ENCODE measurements around the gene MIEF1.

MIEF1 gene

DNA sequence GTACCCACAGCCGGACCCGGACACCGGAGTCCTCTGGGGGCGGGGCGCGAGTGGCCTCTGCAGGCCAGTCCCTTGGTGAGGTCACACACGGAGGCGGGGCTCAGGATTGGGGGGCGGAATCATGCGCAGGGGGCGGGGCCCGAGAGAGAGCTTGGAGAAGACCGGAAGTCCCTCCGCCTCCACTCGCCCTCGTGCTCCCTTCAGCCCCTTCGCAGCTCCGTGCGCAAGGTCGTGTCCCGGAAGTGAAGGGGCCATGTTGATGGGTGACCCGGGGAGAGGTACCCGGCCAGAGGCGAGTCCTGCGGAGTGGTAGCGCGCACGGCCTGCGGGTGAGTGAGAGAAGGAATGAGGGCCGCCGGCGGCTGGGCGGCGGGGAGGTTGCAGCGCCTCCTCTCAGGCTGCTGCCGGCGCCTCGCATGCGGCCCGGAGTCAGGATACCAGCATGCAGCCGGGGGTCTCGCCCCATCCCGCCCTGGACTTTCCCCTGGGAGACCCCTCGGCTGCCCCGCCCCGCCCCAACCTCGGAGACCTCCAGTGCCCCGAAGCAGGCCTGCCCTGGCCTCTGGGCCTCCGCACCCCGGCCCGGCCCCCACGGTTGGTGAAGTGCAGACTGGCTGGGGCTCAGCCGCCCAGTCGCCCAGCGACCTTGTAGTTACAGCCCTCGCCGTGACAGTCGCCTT, at the start of gene MIEF1:
TSS of gene MIEF1 (plus strand) at position 182 of the 680 bp plus-strand sequence. CDS start 9,005 bp downstream, outside the sequence.
- peak; percentile 97 for DNase-seq (ENCODE audit: low spot score)

GRCh38 chr22:39452740-39453040, 49.4 kb upstream of the MIEF1 start:
- no peak for DNase-seq (ENCODE audit: low spot score)

DNA sequence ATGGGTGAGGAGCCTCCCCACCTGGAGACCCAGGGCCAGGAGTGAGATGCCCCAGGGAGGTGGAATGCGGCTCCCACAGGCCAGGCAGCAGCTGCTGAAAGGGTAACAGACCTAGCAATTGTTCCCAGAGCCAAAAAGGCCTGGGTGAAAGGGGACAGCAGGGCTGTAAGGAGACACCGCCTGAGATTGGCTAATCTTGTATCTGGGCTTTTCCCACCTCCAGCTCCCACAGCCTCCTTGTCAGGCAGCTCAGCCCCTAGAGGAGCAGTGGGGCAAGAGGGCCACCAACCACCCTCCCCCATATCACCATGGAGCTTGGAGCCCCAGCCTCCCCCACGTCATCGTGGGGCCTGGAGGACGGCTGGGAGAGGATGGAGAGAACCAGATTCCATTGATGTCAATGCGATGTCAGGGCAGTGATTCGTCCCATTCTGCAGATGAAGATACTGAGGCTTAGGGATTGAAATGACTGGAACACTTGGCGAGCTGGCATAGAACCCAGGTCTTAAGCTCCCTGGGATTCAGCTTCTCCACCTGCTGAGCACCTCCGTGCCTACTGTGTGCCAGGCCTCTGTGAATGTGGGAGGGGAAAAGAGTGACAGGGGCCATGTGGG, 48.2 kb upstream of the MIEF1 start:
- no peak for DNase-seq (ENCODE audit: low spot score)

- no peak for DNase-seq (ENCODE audit: low spot score)
Observed at GRCh38 chr22:39454385-39454871, 47.7 kb upstream of the MIEF1 start.

- DNase-seq (ENCODE audit: low spot score): no peak
Observed at GRCh38 chr22:39456522-39457197, 45.4 kb upstream of the MIEF1 start, which contains the start of gene MGAT3. MGAT3 (plus strand) TSS chr22:39457012; CDS start chr22:39487348, 30,336 bp downstream.

DNA sequence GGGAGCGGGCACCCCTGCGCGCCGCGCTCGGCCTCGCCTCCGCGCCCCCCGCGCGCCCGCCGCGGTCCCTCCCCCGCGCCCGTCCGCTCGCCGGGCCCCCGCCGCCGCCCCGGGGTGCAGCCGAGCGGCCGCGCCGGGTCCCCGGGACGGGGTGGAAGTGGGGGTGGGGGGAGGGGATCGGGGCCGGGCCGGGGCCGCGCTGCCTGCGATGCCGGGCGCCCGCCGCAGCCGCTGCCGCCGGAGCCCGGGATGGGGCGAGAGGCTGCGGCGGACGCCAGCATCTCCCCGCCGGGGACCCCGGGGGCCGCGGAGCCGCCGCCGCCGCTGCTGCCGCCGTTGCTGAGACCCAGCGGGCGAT, 44.9 kb upstream of the MIEF1 start:
- no peak for DNase-seq (ENCODE audit: low spot score)

- peak; percentile 70 for DNase-seq (ENCODE audit: low spot score)
Observed at GRCh38 chr22:39457556-39458443, 44.3 kb upstream of the MIEF1 start.

DNA sequence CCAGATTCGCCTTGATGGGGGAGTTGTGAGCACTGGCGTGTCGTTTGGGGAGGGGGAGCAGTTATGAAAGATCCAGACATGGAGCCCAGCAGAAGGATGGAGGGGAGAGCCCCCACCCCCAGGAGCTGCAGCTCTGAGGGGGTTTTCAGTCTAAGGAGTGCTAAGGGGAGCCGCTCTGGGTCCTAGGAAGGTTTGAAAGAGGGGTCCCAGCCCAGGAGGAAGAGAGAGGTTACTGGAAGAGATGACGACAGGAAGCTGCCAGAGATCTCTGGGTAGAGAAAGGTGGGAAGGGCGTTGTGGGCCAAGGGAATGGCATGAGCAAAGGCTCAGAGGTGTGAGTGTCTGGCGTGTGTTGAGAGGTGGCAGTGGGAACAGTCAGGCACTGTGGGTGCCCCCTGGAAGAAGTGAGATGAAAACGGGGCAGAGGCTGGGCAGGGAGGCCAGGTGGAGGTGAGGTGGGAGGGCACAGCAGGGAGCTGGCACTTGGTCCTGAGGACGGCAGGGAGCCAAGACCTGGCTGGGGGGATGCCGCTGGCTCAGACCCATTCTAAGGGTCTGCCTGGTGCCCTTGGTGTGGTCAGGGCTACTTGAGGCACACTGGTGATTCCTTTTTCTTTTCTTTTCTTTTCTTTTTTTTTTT, 43.5 kb upstream of the MIEF1 start:
- DNase-seq (ENCODE audit: low spot score): no peak

GRCh38 chr22:39459681-39460080, 42.4 kb upstream of the MIEF1 start:
- peak; percentile 83 for DNase-seq (ENCODE audit: low spot score)

GRCh38 chr22:39462443-39463221, 39.5 kb upstream of the MIEF1 start:
- no peak for DNase-seq (ENCODE audit: low spot score)

- DNase-seq (ENCODE audit: low spot score): no peak
Observed at GRCh38 chr22:39463277-39463676, 38.8 kb upstream of the MIEF1 start.

- peak; percentile 87 for DNase-seq (ENCODE audit: low spot score)
Observed at GRCh38 chr22:39463931-39464390, 38.1 kb upstream of the MIEF1 start.

DNA sequence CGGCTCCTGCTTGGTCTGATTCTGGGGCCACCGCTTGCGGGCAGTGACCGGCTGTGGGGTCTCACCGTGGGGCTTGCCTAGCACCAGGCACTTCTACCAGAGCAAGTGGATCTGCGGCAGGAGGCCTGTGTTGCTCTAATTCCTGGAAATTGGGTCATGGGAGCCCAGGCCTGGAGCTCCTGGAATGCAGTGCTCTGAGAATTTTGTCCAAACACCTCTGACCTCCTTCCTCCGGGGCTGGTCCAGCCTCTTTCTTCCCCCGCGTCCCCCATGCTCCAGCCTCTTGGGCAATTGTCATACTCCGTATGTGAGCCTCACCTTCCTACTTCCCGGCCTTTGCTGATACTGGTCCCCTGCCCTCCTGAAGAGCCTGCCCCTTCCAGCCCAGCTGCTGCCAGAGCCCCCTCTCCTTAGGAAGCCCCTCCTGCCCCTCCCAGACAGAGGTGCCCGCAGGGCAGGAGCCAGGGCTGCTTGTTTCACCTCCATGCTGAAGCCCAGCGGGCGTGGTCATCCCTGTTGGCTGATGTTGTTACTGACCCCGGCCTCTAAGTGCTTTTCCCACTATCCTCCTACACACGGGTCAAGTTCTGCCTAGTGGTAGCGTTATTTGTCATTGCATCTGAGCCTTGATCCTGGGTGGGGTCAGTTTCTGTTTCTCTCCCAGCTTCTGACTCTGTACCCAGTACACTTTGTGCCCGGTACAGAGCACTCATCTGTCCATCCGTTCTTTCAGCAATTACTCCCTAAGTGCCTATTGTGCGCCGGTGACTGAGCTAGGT, 35.7 kb upstream of the MIEF1 start:
- DNase-seq (ENCODE audit: low spot score): peak; percentile 55

GRCh38 chr22:39467390-39467895, 34.6 kb upstream of the MIEF1 start:
- no peak for DNase-seq (ENCODE audit: low spot score)

GRCh38 chr22:39468487-39469325, 33.4 kb upstream of the MIEF1 start:
- DNase-seq (ENCODE audit: low spot score): no peak

- peak; percentile 59 for DNase-seq (ENCODE audit: low spot score)
Observed at GRCh38 chr22:39469326-39469680, 32.8 kb upstream of the MIEF1 start.

DNA sequence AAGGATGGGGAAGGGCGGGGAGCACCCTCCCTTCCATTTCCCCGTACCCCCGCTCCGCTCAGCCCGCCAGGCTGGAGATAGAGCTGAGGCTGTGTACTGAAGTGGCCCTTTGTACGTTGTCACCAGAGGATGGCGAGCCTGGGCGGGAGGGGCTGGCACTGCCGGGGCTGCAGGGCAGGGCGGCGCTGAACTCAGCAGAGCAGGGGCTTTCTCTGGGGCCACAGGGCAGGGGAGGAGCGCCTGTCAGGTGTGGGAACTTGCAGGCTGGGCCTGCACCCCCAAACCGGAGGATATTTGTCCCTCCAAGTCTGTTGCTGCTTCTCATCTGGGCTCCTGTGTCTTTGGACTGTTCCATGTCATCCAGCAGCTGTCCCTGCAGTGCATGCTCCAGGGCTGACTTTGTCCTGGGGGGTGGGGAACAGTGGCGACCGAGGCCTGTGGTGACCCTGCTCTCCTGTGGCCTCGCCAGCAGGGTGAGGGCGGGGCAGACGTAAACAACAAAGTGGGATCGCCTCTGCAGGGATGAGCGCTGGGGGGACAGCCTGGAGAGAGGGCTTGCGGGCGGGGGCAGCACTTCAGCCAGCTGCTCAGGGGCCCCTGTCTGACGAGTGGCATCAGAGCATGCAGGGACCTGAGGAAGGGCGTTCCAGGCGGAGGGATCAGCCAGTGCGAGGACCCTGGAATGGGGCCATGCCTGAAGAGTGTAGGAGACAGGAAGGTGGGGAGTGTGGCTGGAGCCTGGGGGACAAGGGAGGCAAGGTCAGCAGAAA, 32.2 kb upstream of the MIEF1 start:
- no peak for DNase-seq (ENCODE audit: low spot score)
